HCT116 (cell line): ENCODE data around the gene GADD45A. TPM values are rescaled to one million over a fixed set of nuclear protein-coding genes. Genes with fewer than 3 reads are reported as not detected.

Experiments used
- ATAC-seq: fragments of 200-7000 bp; cut with Tn5 transposase; 2 replicates; pipeline ENCODE4 v1.9.1; 2020; ENCODE audit warnings: mild to moderate bottlenecking, moderate library complexity
- BruUV-seq: library from RNA; stranded (reverse); fragments of 400-500 nt; replicated peaks from 2 replicates; lab custom pipeline; 2021; lab: Mats Ljungman, UMichigan
- CTCF ChIA-PET: fragments of 300-600 bp; sonication (Branson Sonifier 250); formaldehyde crosslinking; loops from one replicate; lab custom pipeline; 2021; ENCODE audit warnings: antibody characterized with exemption; lab: Charles Lee
- POLR2A ChIA-PET: fragments of 300-600, 350-600 bp; sonication (Branson Sonifier 250); formaldehyde crosslinking; loops from one replicate; lab custom pipeline; 2021; ENCODE audit warnings: antibody characterized with exemption; lab: Charles Lee
- RAD21 ChIA-PET, 2 experiments: fragments of 300-600 bp; sonication (Branson Sonifier 250); formaldehyde crosslinking; loops; one replicate each; lab custom pipeline; 2023; ENCODE audit warnings: low total read pairs in 2 of 2; ENCODE audit not compliant: uncharacterized antibody in 2 of 2, unreplicated experiment in 2 of 2, low non-redundant PET in 1 of 2; lab: Charles Lee
- DNase-seq: peaks from one replicate; pipeline ENCODE4 v3.0.0-alpha.2; 2010; ENCODE audit warnings: low read depth, low spot score
- H2AFZ ChIP-seq: fragments of 200-600 bp; shearing (Covaris generic), sonication (generic); 2 replicates; pipeline ENCODE4 v1.6.1; 2017; ENCODE audit warnings: low read depth, mixed run types, mixed read lengths, antibody characterized with exemption, low read length; ENCODE audit not compliant: poor library complexity, severe bottlenecking
- H3K27ac ChIP-seq: 2 replicates; pipeline ENCODE4 v1.5.1; 2012; ENCODE audit warnings: low read depth, low read length
- H3K27me3 ChIP-seq: fragments of 200-600 bp; sonication (generic); 2 replicates; pipeline ENCODE4 v1.6.1; 2016; ENCODE audit warnings: mixed run types, low read length, mixed read lengths; ENCODE audit not compliant: insufficient read depth
- H3K36me3 ChIP-seq, 2 experiments: fragments of 200-500 bp in 1 of 2; fragments of 200-600 bp in 1 of 2; sonication (Bioruptor generic) in 1 of 2; sonication (generic) in 1 of 2; 2 replicates each; pipeline versions ENCODE4 v1.5.1 to v1.6.1; 2014 to 2016; ENCODE audit warnings: low read length in 2 of 2, inconsistent platforms in 1 of 2, mixed read lengths in 1 of 2, mixed run types in 1 of 2; ENCODE audit not compliant: insufficient read depth in 2 of 2, control insufficient read depth in 1 of 2
- H3K4me1 ChIP-seq, 2 experiments: fragments of 200-600 bp in 1 of 2; sonication (generic) in 1 of 2; 2 replicates each; pipeline versions ENCODE4 v1.5.1 to v1.6.1; 2012 to 2017; ENCODE audit warnings: low read length in 2 of 2, inconsistent platforms in 1 of 2, mild to moderate bottlenecking in 1 of 2, mixed read lengths in 1 of 2, mixed run types in 1 of 2, moderate library complexity in 1 of 2; ENCODE audit not compliant: insufficient read depth in 2 of 2, control insufficient read depth in 1 of 2
- H3K4me2 ChIP-seq: fragments of 200-600 bp; sonication (generic); 2 replicates; pipeline ENCODE4 v1.6.1; 2017; ENCODE audit warnings: mixed run types, low read length, mixed read lengths
- H3K4me3 ChIP-seq, 2 experiments: fragments of 200-600 bp in 1 of 2; sonication (generic) in 1 of 2; replicated peaks in 1 of 2; 2 replicates each; pipeline ENCODE4 v1.5.1; 2011 to 2016; ENCODE audit warnings: low read length in 2 of 2, control low read depth in 1 of 2, low read depth in 1 of 2, mild to moderate bottlenecking in 1 of 2, mixed read lengths in 1 of 2, mixed run types in 1 of 2
- H3K79me2 ChIP-seq: fragments of 200-600 bp; sonication (generic); 2 replicates; pipeline ENCODE4 v1.6.1; 2017; ENCODE audit warnings: mild to moderate bottlenecking, mixed run types, low read length, moderate library complexity, mixed read lengths; ENCODE audit not compliant: insufficient read depth
- H3K9ac ChIP-seq: fragments of 200-600 bp; sonication (generic); 2 replicates; pipeline ENCODE4 v1.6.1; 2016; ENCODE audit warnings: low read length, mixed read lengths
- H3K9me2 ChIP-seq: fragments of 200-600 bp; sonication (generic), shearing (Covaris generic); 2 replicates; pipeline ENCODE4 v1.6.1; 2017; ENCODE audit warnings: mixed run types, mild to moderate bottlenecking, moderate library complexity; ENCODE audit not compliant: insufficient read depth
- H3K9me3 ChIP-seq, 2 experiments: fragments of 200-500 bp in 1 of 2; fragments of 200-600 bp in 1 of 2; sonication (Bioruptor generic) in 1 of 2; sonication (generic) in 1 of 2; 2 replicates each; pipeline ENCODE4 v1.6.1; 2014 to 2017; ENCODE audit warnings: low read length in 2 of 2, mixed read lengths in 2 of 2, inconsistent platforms in 1 of 2, low read depth in 1 of 2, mild to moderate bottlenecking in 1 of 2, mixed run types in 1 of 2, moderate library complexity in 1 of 2; ENCODE audit not compliant: control insufficient read depth in 1 of 2, insufficient read depth in 1 of 2
- H4K20me1 ChIP-seq: fragments of 200-600 bp; sonication (generic), shearing (Covaris generic); 2 replicates; pipeline ENCODE4 v1.6.1; 2017; ENCODE audit warnings: mixed run types, mild to moderate bottlenecking, moderate library complexity; ENCODE audit not compliant: insufficient read depth
- EGR1 ChIP-seq: IDR thresholded peaks from 2 replicates; pipeline ENCODE4 v1.6.1; 2012; ENCODE audit warnings: low read depth
- ELF1 ChIP-seq: IDR thresholded peaks from 2 replicates; pipeline ENCODE4 v1.6.1; 2012; ENCODE audit warnings: low read depth, borderline replicate concordance
- EZH2phosphoT487 ChIP-seq: fragments of 200-600 bp; IDR thresholded peaks from 2 replicates; pipeline ENCODE4 v1.6.1; 2018; ENCODE audit warnings: antibody characterized with exemption, borderline replicate concordance
- FOSL1 ChIP-seq: IDR thresholded peaks from 2 replicates; pipeline ENCODE4 v1.6.1; 2012; ENCODE audit warnings: low read depth
- MAX ChIP-seq: IDR thresholded peaks from 2 replicates; pipeline ENCODE4 v1.6.1; 2012
- POLR2AphosphoS5 ChIP-seq: IDR thresholded peaks from 2 replicates; pipeline ENCODE4 v1.6.1; 2011; ENCODE audit warnings: mild to moderate bottlenecking, low read depth, low read length, moderate library complexity
- REST ChIP-seq: IDR thresholded peaks from 2 replicates; pipeline ENCODE4 v1.6.1; 2012; ENCODE audit warnings: low read depth
- SIN3A ChIP-seq: IDR thresholded peaks from 2 replicates; pipeline ENCODE4 v1.6.1; 2012; ENCODE audit warnings: low read depth
- SP1 ChIP-seq: IDR thresholded peaks from 2 replicates; pipeline ENCODE4 v1.6.1; 2012; ENCODE audit warnings: low read depth
- TCF7L2 ChIP-seq: IDR thresholded peaks from 2 replicates; pipeline ENCODE4 v1.7.0; 2011; ENCODE audit warnings: borderline replicate concordance, inconsistent platforms; ENCODE audit not compliant: insufficient read depth, insufficient read length; ENCODE audit errors: extremely low read depth
- YY1 ChIP-seq: IDR thresholded peaks from 2 replicates; pipeline ENCODE4 v1.6.1; 2011; ENCODE audit warnings: low read length, low read depth, moderate library complexity, mild to moderate bottlenecking; ENCODE audit not compliant: insufficient replicate concordance; ENCODE audit errors: extremely low read depth
- ZFX ChIP-seq: fragments of 450-650 bp; IDR thresholded peaks from 2 replicates; pipeline ENCODE4 v1.6.1; 2017
- intact Hi-C: fragments of 100-400 bp; cut with micrococcal nuclease; formaldehyde crosslinking; loops from 2 replicates; pipeline ENCODE4 v1.10.0; 2022
- total RNA-seq: library from RNA; stranded (reverse); gene quantifications from one replicate; pipeline ENCODE4 v1.2.1, GENCODE V29; 2021; ENCODE audit not compliant: unreplicated experiment

GADD45A gene
- total RNA-seq, 1 experiment from 2014 or later, result 105 TPM

DNA sequence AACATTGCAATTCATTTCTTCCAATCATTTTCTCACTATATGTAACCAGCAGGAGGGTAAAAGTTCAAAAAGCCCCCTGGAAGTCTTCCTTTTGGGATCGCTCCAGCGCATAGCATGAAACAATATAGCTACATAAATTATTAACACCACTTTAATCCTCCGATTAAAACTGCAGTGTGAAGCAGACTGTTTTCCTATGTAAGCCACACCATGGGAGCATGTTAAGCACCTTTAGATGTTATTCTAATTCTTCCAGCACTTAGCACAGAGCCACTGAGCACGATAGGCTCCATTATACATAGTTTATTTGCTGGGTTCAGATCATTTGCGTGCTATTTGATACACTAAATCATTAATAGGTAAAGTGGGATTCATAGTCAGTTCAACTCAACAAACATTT, 18.4 kb upstream of the GADD45A start:
- Histone ChIP-seq H3K4me2 (no peak overlapping the region), H3K4me1 (no peaks in the 10 kb centered on the region), H3K9me3 (no peaks in the 10 kb centered on the region), H3K27me3 (no peaks in the 10 kb centered on the region), H3K36me3 (no peaks in the 10 kb centered on the region), H3K9me2 (no peaks in the 10 kb centered on the region), H3K4me3 (no peak overlapping the region), H2AFZ (no peak overlapping the region), H3K27ac (no peak overlapping the region), H3K9ac (no peak overlapping the region), H4K20me1 (no peaks in the 10 kb centered on the region), H3K79me2 (no peaks in the 10 kb centered on the region)
- BruUV-seq, result no TSS peak
- intact Hi-C loops, result no loop called here
- TF ChIP-seq ELF1 (no peak), MAX (no peak), ZFX (no peak), EGR1 (no peak), EZH2phosphoT487 (no peak), POLR2AphosphoS5 (no peak), FOSL1 (no peak), SIN3A (no peak), SP1 (no peak), TCF7L2 (no peak), REST (no peak), YY1 (no peak)
- CTCF ChIA-PET, result no interaction called here
- RAD21 ChIA-PET, result no interaction called here
- no peak for DNase-seq
- ATAC-seq, result no peak
- POLR2A ChIA-PET, result interaction anchor here (1.5 kb wide), 1 partner anchor 19 kb away, joined by 5 read pairs; the partner anchor contains the start of gene GADD45A
